Measurements from ENCODE around the gene HDHD3. TPM values are rescaled to one million over a fixed set of nuclear protein-coding genes. Genes with fewer than 3 reads are reported as not detected.

Gene HDHD3
- total RNA-seq, 1 experiment from 2014 or later = 39.5 TPM

- ChIA-PET POLR2A (ENCODE audit: unreplicated experiment) (interaction anchor here (0.6 to 0.7 kb wide), 2 partner anchors 116 to 269 kb away, joined by 4 to 9 read pairs; no protein-coding TSS in a partner anchor), CTCF (interaction anchor here (0.6 kb wide), 1 partner anchor 1690 kb away, joined by 5 read pairs; no protein-coding TSS in a partner anchor)
- TF ChIP-seq EZH2 (IDR thresholded peaks at IDR 0.05; ENCODE audit: low read depth) (no peak), CTCF (conservative IDR thresholded peaks at IDR 0.05) (no peak)
- no peaks in the 10 kb centered on the region for H3K36me3 ChIP-seq (ENCODE audit: low read depth)
- 0 out of 2 replicates have a peak, but pooled peaks cover 3% of the 10 kb centered on the region for H4K20me1 ChIP-seq (ENCODE audit: insufficient read depth)
- H3K79me2 ChIP-seq (ENCODE audit: low read depth) = no peaks in the 10 kb centered on the region
- no peak for DNase-seq
- no peaks in the 10 kb centered on the region for H3K27me3 ChIP-seq (ENCODE audit: insufficient read depth, low read depth)
- H3K4me3 ChIP-seq = no peak overlapping the region
- no peak overlapping the region for H3K27ac ChIP-seq
- H3K9me2 ChIP-seq (ENCODE audit: insufficient read depth) = no peaks in the 10 kb centered on the region
- H3K4me1 ChIP-seq (replicated peaks; ENCODE audit: insufficient read depth) = peaks cover 19% of the 10 kb centered on the region
- intact Hi-C loops (cut with micrococcal nuclease; ENCODE audit: unreplicated experiment) = loop anchor here (5.0 kb wide), 1 partner anchor 37 kb away; the partner anchor contains the start of gene ALAD
- BruUV-seq (replicated peaks) = no TSS peak
- H3K9me3 ChIP-seq (ENCODE audit: insufficient read depth, low read depth) = no peaks in the 10 kb centered on the region
- peaks cover 10% of the 10 kb centered on the region; the same call in 1 of the 2 replicates for H3F3A ChIP-seq (ENCODE audit: insufficient read depth, low read depth)
- H3K4me2 ChIP-seq = no peak overlapping the region
- H2AFZ ChIP-seq = no peak overlapping the region
Measured at GRCh38 chr9:113364951-113365350, 11.8 kb downstream of the HDHD3 start.

GRCh38 chr9:113363336-113363735 is 13.4 kb downstream of the HDHD3 start:
- no TSS peak for BruUV-seq (replicated peaks)
- peaks cover 19% of the 10 kb centered on the region for H3K4me1 ChIP-seq (replicated peaks; ENCODE audit: insufficient read depth)
- intact Hi-C loops (cut with micrococcal nuclease; ENCODE audit: unreplicated experiment) = no loop called here
- H3K27me3 ChIP-seq (ENCODE audit: insufficient read depth, low read depth) = no peaks in the 10 kb centered on the region
- H3K79me2 ChIP-seq (ENCODE audit: low read depth) = no peaks in the 10 kb centered on the region
- H3K36me3 ChIP-seq (ENCODE audit: low read depth) = no peaks in the 10 kb centered on the region
- DNase-seq = no peak
- no peaks in the 10 kb centered on the region for H3K9me3 ChIP-seq (ENCODE audit: insufficient read depth, low read depth)
- H3K4me2 ChIP-seq = no peak overlapping the region
- H3K27ac ChIP-seq = no peak overlapping the region
- H2AFZ ChIP-seq = no peak overlapping the region
- H3K9me2 ChIP-seq (ENCODE audit: insufficient read depth) = no peaks in the 10 kb centered on the region
- H3K4me3 ChIP-seq = no peak overlapping the region
- H3F3A ChIP-seq (ENCODE audit: insufficient read depth, low read depth) = peaks cover 10% of the 10 kb centered on the region; the same call in 1 of the 2 replicates
- 0 out of 2 replicates have a peak, but pooled peaks cover 3% of the 10 kb centered on the region for H4K20me1 ChIP-seq (ENCODE audit: insufficient read depth)
- no peak for TF ChIP-seq EZH2 (IDR thresholded peaks at IDR 0.05; ENCODE audit: low read depth)
- no peak for TF ChIP-seq CTCF (conservative IDR thresholded peaks at IDR 0.05)
- ChIA-PET CTCF (no interaction called here), POLR2A (ENCODE audit: unreplicated experiment) (no interaction called here)

GRCh38 chr9:113361304-113362018 is 15.3 kb downstream of the HDHD3 start:
- 0 out of 2 replicates have a peak, but pooled peaks cover 3% of the 10 kb centered on the region for H4K20me1 ChIP-seq (ENCODE audit: insufficient read depth)
- H3K4me2 ChIP-seq = peak overlapping the region; percentile 40

More at GRCh38 chr9:113361304-113362018, 15.3 kb downstream of the HDHD3 start:
- H3K4me3 ChIP-seq = no peak overlapping the region
- 0 out of 2 replicates have a peak overlapping the region, but pooled peaks have one; percentile 2 for H3K27ac ChIP-seq
- H3K79me2 ChIP-seq (ENCODE audit: low read depth) = no peaks in the 10 kb centered on the region
- peak in 1 of 2 experiments; percentile 51 for DNase-seq
- H2AFZ ChIP-seq = no peak overlapping the region
- ChIA-PET CTCF (interaction anchor here (0.6 kb wide), 1 partner anchor 1088 kb away, joined by 3 read pairs; no protein-coding TSS in a partner anchor), POLR2A (ENCODE audit: unreplicated experiment) (no interaction called here)
- intact Hi-C loops (cut with micrococcal nuclease; ENCODE audit: unreplicated experiment) = no loop called here
- H3F3A ChIP-seq (ENCODE audit: insufficient read depth, low read depth) = peaks cover 10% of the 10 kb centered on the region; the same call in 1 of the 2 replicates
- peaks cover 19% of the 10 kb centered on the region for H3K4me1 ChIP-seq (replicated peaks; ENCODE audit: insufficient read depth)
- H3K9me2 ChIP-seq (ENCODE audit: insufficient read depth) = no peaks in the 10 kb centered on the region
- no peaks in the 10 kb centered on the region for H3K27me3 ChIP-seq (ENCODE audit: insufficient read depth, low read depth)
- H3K9me3 ChIP-seq (ENCODE audit: insufficient read depth, low read depth) = no peaks in the 10 kb centered on the region
- TF ChIP-seq CTCF (conservative IDR thresholded peaks at IDR 0.05) = no peak
- no peak for TF ChIP-seq EZH2 (IDR thresholded peaks at IDR 0.05; ENCODE audit: low read depth)
- no TSS peak for BruUV-seq (replicated peaks)
- no peaks in the 10 kb centered on the region for H3K36me3 ChIP-seq (ENCODE audit: low read depth)
